Islet precursor cell (in vitro differentiated cells): ENCODE results near the gene STX7.

Source experiments
- DNase-seq: peaks from one replicate; pipeline ENCODE4 v3.0.0-alpha.2; 2018

The STX7 gene

GRCh38 chr6:132506461-132506860 lies 6.5 kb downstream of the STX7 start:
- DNase-seq: no peak

- DNase-seq: no peak
Measured at GRCh38 chr6:132505158-132505557, 7.8 kb downstream of the STX7 start.

GRCh38 chr6:132504757-132505156 lies 8.2 kb downstream of the STX7 start:
- no peak for DNase-seq

- DNase-seq: no peak
Measured at GRCh38 chr6:132499757-132500156, 13.2 kb downstream of the STX7 start.

GRCh38 chr6:132498638-132499037 lies 14.3 kb downstream of the STX7 start:
- no peak for DNase-seq

GRCh38 chr6:132496519-132497180 lies 16.3 kb downstream of the STX7 start:
- DNase-seq: no peak

- DNase-seq: no peak
Measured at GRCh38 chr6:132495604-132496079, 17.3 kb downstream of the STX7 start.

- no peak for DNase-seq
Measured at GRCh38 chr6:132494954-132495353, 18.0 kb downstream of the STX7 start.

GRCh38 chr6:132491881-132492280 lies 21.0 kb downstream of the STX7 start:
- DNase-seq: no peak

- no peak for DNase-seq
Measured at GRCh38 chr6:132491303-132491702, 21.6 kb downstream of the STX7 start.

GRCh38 chr6:132490478-132491204 lies 22.3 kb downstream of the STX7 start:
- DNase-seq: no peak

- no peak for DNase-seq
Measured at GRCh38 chr6:132490024-132490423, 22.9 kb downstream of the STX7 start.

- DNase-seq: no peak
Measured at GRCh38 chr6:132489376-132489775, 23.5 kb downstream of the STX7 start.

GRCh38 chr6:132487762-132488161 lies 25.2 kb downstream of the STX7 start:
- no peak for DNase-seq

GRCh38 chr6:132484680-132485018 lies 28.3 kb downstream of the STX7 start:
- no peak for DNase-seq

- DNase-seq: no peak
Measured at GRCh38 chr6:132483779-132484679, 28.9 kb downstream of the STX7 start.

- DNase-seq: no peak
Measured at GRCh38 chr6:132482581-132482980, 30.3 kb downstream of the STX7 start.

- DNase-seq: no peak
Measured at GRCh38 chr6:132481189-132481588, 31.7 kb downstream of the STX7 start.

- DNase-seq: no peak
Measured at GRCh38 chr6:132479131-132479530, 33.8 kb downstream of the STX7 start.

- no peak for DNase-seq
Measured at GRCh38 chr6:132478674-132479073, 34.2 kb downstream of the STX7 start.

- no peak for DNase-seq
Measured at GRCh38 chr6:132478266-132478665, 34.6 kb downstream of the STX7 start.

- DNase-seq: no peak
Measured at GRCh38 chr6:132476688-132477087, 36.2 kb downstream of the STX7 start.

- DNase-seq: no peak
Measured at GRCh38 chr6:132475925-132476324, 37.0 kb downstream of the STX7 start.

- DNase-seq: no peak
Measured at GRCh38 chr6:132471787-132472186, 41.1 kb downstream of the STX7 start.
